HepG2 (cell line): ENCODE measurements around the gene PGA4. TPM values are rescaled to one million over a fixed set of nuclear protein-coding genes. Genes with fewer than 3 reads are reported as not detected.
A peak's percentile ranks its signal among the peaks of the same experiment; 100 is the strongest.

Experiments used
- ATAC-seq: fragments of 200-7000 bp; cut with Tn5 transposase; 3 replicates; pipeline ENCODE4 v1.9.1; 2020; ENCODE audit warnings: mild to moderate bottlenecking, moderate library complexity
- BruUV-seq: library from RNA; stranded (reverse); fragments of 400-500 nt; replicated peaks from 2 replicates; lab custom pipeline; 2021; lab: Mats Ljungman, UMichigan
- CTCF ChIA-PET: fragments of 300-600 bp; formaldehyde crosslinking; extraction: SDS; loops from one replicate; lab custom pipeline; 2021; ENCODE audit warnings: low total read pairs, inconsistent platforms, low intra/inter-chr PET ratio; lab: Yijun Ruan, JAX
- POLR2A ChIA-PET: fragments of 350-600 bp; sonication (Branson Sonifier 250); formaldehyde crosslinking; loops from one replicate; lab custom pipeline; 2020; ENCODE audit warnings: antibody characterized with exemption, inconsistent platforms; lab: Yijun Ruan, JAX
- DNase-seq: peaks from one replicate; pipeline ENCODE4 v3.0.0-alpha.2; 2015; ENCODE audit warnings: low spot score
- FAIRE-seq: peaks from 3 replicates; lab custom pipeline; 2011; peaks lifted over from hg19 to GRCh38; lab: Jason Lieb, UNC
- H2AFZ ChIP-seq: one replicate; pipeline ENCODE4 v1.6.1; 2011; ENCODE audit warnings: low read length, inconsistent platforms
- H3K27ac ChIP-seq: fragments of 300-600 bp; 3 replicates; pipeline ENCODE4 v1.8.0; 2011; ENCODE audit warnings: mixed run types, mild to moderate bottlenecking, mixed read lengths, low read length, inconsistent platforms; ENCODE audit not compliant: insufficient read depth; ENCODE audit errors: extremely low read length
- H3K27me3 ChIP-seq, 2 experiments: fragments of 200-600 bp in 1 of 2; 2 replicates in 1 of 2; 3 replicates in 1 of 2; pipeline versions ENCODE4 v1.6.0 to v1.8.0; 2011; ENCODE audit warnings: low read length in 2 of 2, mild to moderate bottlenecking in 2 of 2, moderate library complexity in 2 of 2, inconsistent platforms in 1 of 2; ENCODE audit not compliant: insufficient read depth in 2 of 2, control insufficient read depth in 1 of 2
- H3K36me3 ChIP-seq, 2 experiments: fragments of 200-600 bp in 1 of 2; replicated peaks in 1 of 2; 2 replicates in 1 of 2; 3 replicates in 1 of 2; pipeline versions ENCODE4 v1.5.1 to v1.8.0; 2011; ENCODE audit warnings: low read length in 2 of 2, inconsistent platforms in 1 of 2; ENCODE audit not compliant: insufficient read depth in 2 of 2, control insufficient read depth in 1 of 2
- H3K4me1 ChIP-seq: 2 replicates; pipeline ENCODE4 v1.5.1; 2012; ENCODE audit warnings: low read length, inconsistent platforms; ENCODE audit not compliant: insufficient read depth
- H3K4me2 ChIP-seq: 2 replicates; pipeline ENCODE4 v1.6.0; 2011; ENCODE audit warnings: low read depth, low read length, inconsistent platforms
- H3K4me3 ChIP-seq, 3 experiments: fragments of 200-600 bp in 1 of 3; sonication (generic), shearing (Covaris generic) in 1 of 3; replicated peaks in 1 of 3; 2 replicates each; pipeline ENCODE4 v1.5.1; 2011 to 2016; ENCODE audit warnings: low read length in 3 of 3, inconsistent platforms in 2 of 3, low read depth in 2 of 3, mild to moderate bottlenecking in 2 of 3, control low read depth in 1 of 3, mixed read lengths in 1 of 3; ENCODE audit not compliant: insufficient read depth in 1 of 3
- H3K79me2 ChIP-seq: one replicate; pipeline ENCODE4 v1.6.1; 2011; ENCODE audit warnings: low read length, inconsistent platforms; ENCODE audit not compliant: insufficient read depth
- H3K9ac ChIP-seq: 2 replicates; pipeline ENCODE4 v1.6.0; 2011; ENCODE audit warnings: mild to moderate bottlenecking, low read depth, low read length, inconsistent platforms; ENCODE audit not compliant: insufficient read depth
- H3K9me3 ChIP-seq: 2 replicates; pipeline ENCODE4 v1.5.1; 2012; ENCODE audit warnings: mild to moderate bottlenecking, low read length
- H4K20me1 ChIP-seq: 2 replicates; pipeline ENCODE4 v1.6.0; 2011; ENCODE audit warnings: inconsistent platforms, mild to moderate bottlenecking, low read length, moderate library complexity; ENCODE audit not compliant: insufficient read depth
- AGO1 ChIP-seq: fragments of 200-400 bp; formaldehyde crosslinking; IDR thresholded peaks from 2 replicates; pipeline ENCODE4 v1.6.1; 2017; ENCODE audit warnings: mild to moderate bottlenecking, low read depth, low read length, moderate library complexity; ENCODE audit not compliant: poor library complexity, severe bottlenecking
- AGO2 ChIP-seq: fragments of 200-400 bp; formaldehyde crosslinking; optimal IDR thresholded peaks from 2 replicates; pipeline ENCODE3; 2017; ENCODE audit warnings: mild to moderate bottlenecking, low read depth, low read length, moderate library complexity
- EEA1 ChIP-seq: sonication (generic); formaldehyde crosslinking; IDR thresholded peaks from 2 replicates; pipeline ENCODE4 v1.5.1; 2020; ENCODE audit warnings: mild to moderate bottlenecking, missing genetic modification reagents, borderline replicate concordance
- HOXA7 ChIP-seq: sonication (generic); formaldehyde crosslinking; IDR thresholded peaks from 2 replicates; pipeline ENCODE4 v1.8.1; 2022; ENCODE audit warnings: mild to moderate bottlenecking, missing genetic modification reagents, moderate library complexity
- HOXA9 ChIP-seq: sonication (generic); formaldehyde crosslinking; IDR thresholded peaks from 2 replicates; pipeline ENCODE4 v1.8.1; 2022; ENCODE audit warnings: missing genetic modification reagents, mild to moderate bottlenecking, moderate library complexity, borderline replicate concordance
- MAF1 ChIP-seq: sonication (generic); formaldehyde crosslinking; IDR thresholded peaks from 2 replicates; pipeline ENCODE4 v1.5.0; 2020; ENCODE audit warnings: missing genetic modification reagents, borderline replicate concordance
- MTA1 ChIP-seq: sonication (generic); formaldehyde crosslinking; IDR thresholded peaks from 2 replicates; pipeline ENCODE4 v1.4.0; 2020; ENCODE audit warnings: missing genetic modification reagents, mild to moderate bottlenecking, borderline replicate concordance
- NONO ChIP-seq, 2 experiments: fragments of 450-650 bp in 1 of 2; sonication (generic) in 1 of 2; formaldehyde crosslinking in 1 of 2; IDR thresholded peaks in 1 of 2; conservative IDR thresholded peaks in 1 of 2; 2 replicates each; pipeline versions ENCODE4 v1.6.1 to v1.8.0; 2017 to 2022; ENCODE audit warnings: mild to moderate bottlenecking in 1 of 2, missing genetic modification reagents in 1 of 2, moderate library complexity in 1 of 2
- ZC3H13 ChIP-seq: sonication (generic); formaldehyde crosslinking; IDR thresholded peaks from 2 replicates; pipeline ENCODE4 v1.8.1; 2023; ENCODE audit warnings: mild to moderate bottlenecking, missing genetic modification reagents, moderate library complexity
- ZNF775 ChIP-seq: sonication (generic); formaldehyde crosslinking; IDR thresholded peaks from 2 replicates; pipeline ENCODE4 v1.4.0; 2020; ENCODE audit warnings: missing genetic modification reagents, mild to moderate bottlenecking, moderate library complexity, borderline replicate concordance
- WGBS: methylation state at CpG from one replicate; pipeline ENCODE4 v1.1.6; 2017; ENCODE audit warnings: low lambda C conversion rate; 5-methylcytosine and 5-hydroxymethylcytosine counted together
- in situ Hi-C: cut with HindIII; loops from 2 replicates; pipeline ENCODE4 v1.10.0; 2017; ENCODE audit warnings: low pct_unique_long_range_greater_than_20kb; ENCODE audit not compliant: extremely low pct_ligation_motif_present
- intact Hi-C: fragments of 100-400 bp; cut with micrococcal nuclease; formaldehyde crosslinking; loops from one replicate; pipeline ENCODE4 v1.10.0; 2022; ENCODE audit not compliant: unreplicated experiment
- polyA plus RNA-seq, 8 experiments: library from polyadenylated mRNA; depleted of rRNA in 3 of 8; stranded (reverse) in 7 of 8; unstranded in 1 of 8; fragments of >200 nt; fragmentation: Illumina TruSeq in 4 of 8; extraction: Trizol in 4 of 8; gene quantifications; 2 replicates each; pipeline versions ENCODE4 v1.2.1 to v1.2.3, GENCODE V29; 2011 to 2016; ENCODE audit warnings: low read depth in 4 of 8, missing spikeins in 1 of 8, mixed read lengths in 1 of 8; ENCODE audit not compliant: insufficient read depth in 1 of 8
- total RNA-seq, 5 experiments: library from RNA; depleted of rRNA; stranded (reverse); fragments of >200 nt; fragmentation: Illumina TruSeq; extraction: Trizol; gene quantifications; 2 replicates each; pipeline ENCODE4 v1.2.3, GENCODE V29; 2016; ENCODE audit warnings: low read depth in 1 of 5
- TF ChIP-seq, protein P1 (sequence below): sonication (generic); formaldehyde crosslinking; conservative IDR thresholded peaks from 2 replicates; pipeline ENCODE4 v1.8.0; 2022; ENCODE audit warnings: low read depth, missing genetic modification reagents
- TF ChIP-seq, protein P2 (sequence below): fragments of 450-650 bp; IDR thresholded peaks from 2 replicates; pipeline ENCODE4 v1.6.1; 2016
- TF ChIP-seq, protein P3 (sequence below): sonication (generic); formaldehyde crosslinking; IDR thresholded peaks from 2 replicates; pipeline ENCODE4 v1.8.0; 2022; ENCODE audit warnings: missing genetic modification reagents, mild to moderate bottlenecking, moderate library complexity, borderline replicate concordance

Gene PGA4
- total and polyA plus RNA-seq, 2 of the 13 experiments (the other 11 are each of a cell fraction or from before 2014, with no cell fraction given): not detected

DNA sequence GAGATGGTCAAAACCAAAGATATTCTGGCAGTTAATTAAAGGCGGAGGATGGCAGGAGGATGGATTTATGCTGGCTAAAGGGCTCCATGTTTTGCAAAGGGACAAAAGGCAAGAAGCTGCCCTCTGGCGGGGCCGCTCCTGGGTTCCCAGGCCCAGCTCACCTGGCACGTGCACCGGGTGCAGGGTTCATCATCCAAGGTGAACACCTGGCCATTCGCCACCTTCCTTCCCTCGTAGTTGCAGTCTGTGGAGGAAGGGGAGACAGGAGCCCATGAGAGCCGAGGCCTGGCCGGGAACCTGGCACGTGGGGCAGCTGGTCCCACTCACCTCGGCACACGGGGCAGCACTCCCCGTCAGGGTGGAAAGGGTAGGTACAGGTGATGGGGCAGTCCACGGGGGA, 42.6 kb downstream of the PGA4 start:
- H3K9me3 ChIP-seq: no peaks in the 10 kb centered on the region
- H3K9ac ChIP-seq: 0 out of 2 replicates have a peak overlapping the region, but pooled peaks have one; percentile 5
- H2AFZ ChIP-seq: no peak overlapping the region
- no TSS peak for BruUV-seq
- in situ Hi-C loops (no loop called here), intact Hi-C loops (no loop called here)
- ATAC-seq (no peak; the same call in 2 of the 3 replicates), DNase-seq (no peak), FAIRE-seq (no peak)
- no peak overlapping the region for H3K4me3 ChIP-seq
- peak overlapping the region; percentile 36 for H3K4me2 ChIP-seq
- H3K36me3 ChIP-seq: peaks cover 2 to 43% of the 10 kb centered on the region in 2 experiments
- no peaks in the 10 kb centered on the region for H3K79me2 ChIP-seq
- WGBS: 89% methylated on average over 14 of the region's 14 CpGs
- CTCF ChIA-PET: no interaction called here
- H3K27ac ChIP-seq: peak overlapping the region; percentile 77
- POLR2A ChIA-PET: interaction anchor here (1.4 kb wide), 1 partner anchor 34 kb away, joined by 3 read pairs; no protein-coding TSS in a partner anchor
- H3K27me3 ChIP-seq: no peaks in the 10 kb centered on the region
- H4K20me1 ChIP-seq: no peaks in the 10 kb centered on the region
- TF ChIP-seq, protein P1, sequence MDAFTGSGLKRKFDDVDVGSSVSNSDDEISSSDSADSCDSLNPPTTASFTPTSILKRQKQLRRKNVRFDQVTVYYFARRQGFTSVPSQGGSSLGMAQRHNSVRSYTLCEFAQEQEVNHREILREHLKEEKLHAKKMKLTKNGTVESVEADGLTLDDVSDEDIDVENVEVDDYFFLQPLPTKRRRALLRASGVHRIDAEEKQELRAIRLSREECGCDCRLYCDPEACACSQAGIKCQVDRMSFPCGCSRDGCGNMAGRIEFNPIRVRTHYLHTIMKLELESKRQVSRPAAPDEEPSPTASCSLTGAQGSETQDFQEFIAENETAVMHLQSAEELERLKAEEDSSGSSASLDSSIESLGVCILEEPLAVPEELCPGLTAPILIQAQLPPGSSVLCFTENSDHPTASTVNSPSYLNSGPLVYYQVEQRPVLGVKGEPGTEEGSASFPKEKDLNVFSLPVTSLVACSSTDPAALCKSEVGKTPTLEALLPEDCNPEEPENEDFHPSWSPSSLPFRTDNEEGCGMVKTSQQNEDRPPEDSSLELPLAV: 0 out of 2 replicates have a peak, but pooled peaks have one; percentile 43
- TF ChIP-seq ZNF775 (no peak), HOXA9 (0 out of 2 replicates have a peak, but pooled peaks have one; percentile 46), ZC3H13 (CRISPR knock-in tag) (peak; percentile 59; the same call in 1 of the 2 replicates), NONO (IDR thresholded peaks at IDR 0.05) (no peak), NONO (CRISPR knock-in tag; conservative IDR thresholded peaks at IDR 0.05) (0 out of 2 replicates have a peak, but pooled peaks have one; percentile 17), AGO2 (peak; percentile 81), EEA1 (0 out of 2 replicates have a peak, but pooled peaks have one; percentile 30), HOXA7 (CRISPR knock-in tag) (0 out of 2 replicates have a peak, but pooled peaks have one; percentile 73), AGO1 (no peak), MTA1 (CRISPR knock-in tag) (0 out of 2 replicates have a peak, but pooled peaks have one; percentile 10), MAF1 (no peak)
- TF ChIP-seq, protein P2, sequence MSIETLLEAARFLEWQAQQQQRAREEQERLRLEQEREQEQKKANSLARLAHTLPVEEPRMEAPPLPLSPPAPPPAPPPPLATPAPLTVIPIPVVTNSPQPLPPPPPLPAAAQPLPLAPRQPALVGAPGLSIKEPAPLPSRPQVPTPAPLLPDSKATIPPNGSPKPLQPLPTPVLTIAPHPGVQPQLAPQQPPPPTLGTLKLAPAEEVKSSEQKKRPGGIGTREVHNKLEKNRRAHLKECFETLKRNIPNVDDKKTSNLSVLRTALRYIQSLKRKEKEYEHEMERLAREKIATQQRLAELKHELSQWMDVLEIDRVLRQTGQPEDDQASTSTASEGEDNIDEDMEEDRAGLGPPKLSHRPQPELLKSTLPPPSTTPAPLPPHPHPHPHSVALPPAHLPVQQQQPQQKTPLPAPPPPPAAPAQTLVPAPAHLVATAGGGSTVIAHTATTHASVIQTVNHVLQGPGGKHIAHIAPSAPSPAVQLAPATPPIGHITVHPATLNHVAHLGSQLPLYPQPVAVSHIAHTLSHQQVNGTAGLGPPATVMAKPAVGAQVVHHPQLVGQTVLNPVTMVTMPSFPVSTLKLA: no peak
- TF ChIP-seq, protein P3, sequence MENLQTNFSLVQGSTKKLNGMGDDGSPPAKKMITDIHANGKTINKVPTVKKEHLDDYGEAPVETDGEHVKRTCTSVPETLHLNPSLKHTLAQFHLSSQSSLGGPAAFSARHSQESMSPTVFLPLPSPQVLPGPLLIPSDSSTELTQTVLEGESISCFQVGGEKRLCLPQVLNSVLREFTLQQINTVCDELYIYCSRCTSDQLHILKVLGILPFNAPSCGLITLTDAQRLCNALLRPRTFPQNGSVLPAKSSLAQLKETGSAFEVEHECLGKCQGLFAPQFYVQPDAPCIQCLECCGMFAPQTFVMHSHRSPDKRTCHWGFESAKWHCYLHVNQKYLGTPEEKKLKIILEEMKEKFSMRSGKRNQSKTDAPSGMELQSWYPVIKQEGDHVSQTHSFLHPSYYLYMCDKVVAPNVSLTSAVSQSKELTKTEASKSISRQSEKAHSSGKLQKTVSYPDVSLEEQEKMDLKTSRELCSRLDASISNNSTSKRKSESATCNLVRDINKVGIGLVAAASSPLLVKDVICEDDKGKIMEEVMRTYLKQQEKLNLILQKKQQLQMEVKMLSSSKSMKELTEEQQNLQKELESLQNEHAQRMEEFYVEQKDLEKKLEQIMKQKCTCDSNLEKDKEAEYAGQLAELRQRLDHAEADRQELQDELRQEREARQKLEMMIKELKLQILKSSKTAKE (CRISPR knock-in tag): 0 out of 2 replicates have a peak, but pooled peaks have one; percentile 15
- H3K4me1 ChIP-seq: peaks cover 68% of the 10 kb centered on the region
